ENCODE data around the gene PHLDB1. TPM values are rescaled to one million over a fixed set of nuclear protein-coding genes. Genes with fewer than 3 reads are reported as not detected.

Gene PHLDB1
- total RNA-seq, 1 donor from 2014 or later: 71.8 TPM

DNA sequence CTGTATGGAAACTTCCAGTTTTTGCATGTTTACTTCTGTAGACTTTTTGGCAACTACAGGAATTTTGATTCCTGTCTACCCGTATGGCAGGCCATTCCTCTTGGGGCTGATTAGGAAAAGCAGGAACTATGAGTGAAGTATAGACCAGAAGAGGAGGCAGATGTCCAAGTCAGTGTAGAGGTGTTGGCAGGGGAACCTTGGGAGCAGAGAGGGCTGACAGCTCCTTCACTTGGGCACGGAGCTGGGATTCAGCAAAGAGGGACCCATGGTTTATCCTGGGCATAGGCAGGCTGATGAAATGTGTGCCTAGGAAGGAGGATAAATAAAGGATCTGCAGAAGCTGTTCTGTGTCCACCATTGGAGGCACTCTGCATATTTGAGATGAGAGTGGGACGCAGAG is 39.0 kb downstream of the PHLDB1 start:
- no peak overlapping the region for H3K27ac ChIP-seq
- no peak for ATAC-seq
- no peaks in the 10 kb centered on the region for H3K9me3 ChIP-seq
- TF ChIP-seq, protein P1, sequence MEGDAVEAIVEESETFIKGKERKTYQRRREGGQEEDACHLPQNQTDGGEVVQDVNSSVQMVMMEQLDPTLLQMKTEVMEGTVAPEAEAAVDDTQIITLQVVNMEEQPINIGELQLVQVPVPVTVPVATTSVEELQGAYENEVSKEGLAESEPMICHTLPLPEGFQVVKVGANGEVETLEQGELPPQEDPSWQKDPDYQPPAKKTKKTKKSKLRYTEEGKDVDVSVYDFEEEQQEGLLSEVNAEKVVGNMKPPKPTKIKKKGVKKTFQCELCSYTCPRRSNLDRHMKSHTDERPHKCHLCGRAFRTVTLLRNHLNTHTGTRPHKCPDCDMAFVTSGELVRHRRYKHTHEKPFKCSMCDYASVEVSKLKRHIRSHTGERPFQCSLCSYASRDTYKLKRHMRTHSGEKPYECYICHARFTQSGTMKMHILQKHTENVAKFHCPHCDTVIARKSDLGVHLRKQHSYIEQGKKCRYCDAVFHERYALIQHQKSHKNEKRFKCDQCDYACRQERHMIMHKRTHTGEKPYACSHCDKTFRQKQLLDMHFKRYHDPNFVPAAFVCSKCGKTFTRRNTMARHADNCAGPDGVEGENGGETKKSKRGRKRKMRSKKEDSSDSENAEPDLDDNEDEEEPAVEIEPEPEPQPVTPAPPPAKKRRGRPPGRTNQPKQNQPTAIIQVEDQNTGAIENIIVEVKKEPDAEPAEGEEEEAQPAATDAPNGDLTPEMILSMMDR (IDR thresholded peaks at IDR 0.05): no peak
- peaks cover 96% of the 10 kb centered on the region for H3K36me3 ChIP-seq
- no peak overlapping the region for H3K4me3 ChIP-seq
- DNase-seq: no peak
- H3K4me1 ChIP-seq: no peaks in the 10 kb centered on the region
- intact Hi-C loops (cut with DNase I): no loop called here
- H3K27me3 ChIP-seq (ENCODE audit: low read depth): no peaks in the 10 kb centered on the region

DNA sequence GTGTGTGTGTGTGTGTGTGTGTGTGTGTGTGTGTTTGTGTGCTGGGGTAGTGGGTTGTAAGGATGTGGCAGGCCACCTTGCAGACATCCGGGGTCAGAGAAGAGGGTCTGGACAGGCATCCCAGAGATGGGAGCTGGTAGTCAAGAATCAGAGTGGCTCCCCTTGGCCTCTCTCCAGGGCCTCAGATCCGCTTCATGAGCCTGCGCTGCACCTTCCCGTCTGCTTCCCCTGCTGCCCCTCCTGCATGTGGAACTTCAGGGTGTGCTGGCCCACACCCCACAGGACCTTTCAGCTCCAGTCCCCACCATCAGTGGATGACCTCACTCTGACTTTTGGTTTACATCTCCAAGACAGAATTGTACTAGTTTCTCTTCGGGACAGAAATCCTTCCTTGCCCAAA is 40.9 kb downstream of the PHLDB1 start:
- DNase-seq (peak; percentile 14), ATAC-seq (no peak)
- no peak overlapping the region for H3K27ac ChIP-seq
- intact Hi-C loops (cut with DNase I): no loop called here
- H3K4me1 ChIP-seq: peaks cover 5% of the 10 kb centered on the region
- H3K9me3 ChIP-seq: no peaks in the 10 kb centered on the region
- no peaks in the 10 kb centered on the region for H3K27me3 ChIP-seq (ENCODE audit: low read depth)
- peaks cover 95% of the 10 kb centered on the region for H3K36me3 ChIP-seq
- no peak overlapping the region for H3K4me3 ChIP-seq
- TF ChIP-seq, protein P1 (IDR thresholded peaks at IDR 0.05): no peak

DNA sequence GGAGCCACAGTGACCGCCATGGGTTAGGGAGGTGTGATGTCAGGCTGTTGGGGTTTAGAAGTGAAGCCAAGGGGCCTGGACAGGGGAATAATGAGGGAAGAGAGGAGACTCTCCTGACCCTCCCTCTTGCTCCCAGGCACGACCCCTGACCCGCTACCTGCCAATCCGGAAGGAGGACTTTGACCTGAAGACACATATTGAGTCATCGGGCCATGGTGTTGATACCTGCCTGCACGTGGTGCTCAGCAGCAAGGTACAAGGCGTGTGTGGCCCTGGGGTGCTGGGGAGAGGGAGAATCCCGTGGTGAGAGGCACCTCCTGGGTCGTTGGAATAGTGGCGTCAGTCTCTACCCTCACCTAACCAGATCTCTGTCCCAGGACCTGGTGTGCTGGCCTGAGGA is 42.5 kb downstream of the PHLDB1 start:
- Histone ChIP-seq H3K36me3 (peaks cover 95% of the 10 kb centered on the region), H3K27me3 (ENCODE audit: low read depth) (no peaks in the 10 kb centered on the region), H3K4me3 (no peak overlapping the region), H3K4me1 (peaks cover 5% of the 10 kb centered on the region), H3K27ac (no peak overlapping the region), H3K9me3 (no peaks in the 10 kb centered on the region)
- TF ChIP-seq, protein P1 (IDR thresholded peaks at IDR 0.05): no peak
- ATAC-seq (no peak), DNase-seq (no peak)
- intact Hi-C loops (cut with DNase I): no loop called here

DNA sequence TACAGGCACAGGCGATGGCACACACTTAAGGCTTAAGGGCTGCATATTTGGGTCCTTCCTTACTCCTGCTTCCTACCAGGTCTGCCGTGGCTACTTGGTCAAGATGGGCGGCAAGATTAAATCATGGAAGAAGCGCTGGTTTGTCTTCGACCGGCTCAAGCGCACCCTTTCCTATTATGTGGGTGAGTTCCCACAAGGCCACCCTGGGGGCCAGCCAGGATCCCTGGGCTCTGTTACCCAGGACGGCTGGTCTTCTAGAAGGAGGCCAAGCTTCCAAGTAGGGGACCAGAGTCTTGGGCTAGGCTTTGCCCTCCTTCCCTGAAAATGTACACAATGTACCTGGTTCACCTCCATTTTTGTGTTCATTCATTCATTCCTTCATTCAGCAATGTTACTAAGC is 43.0 kb downstream of the PHLDB1 start:
- intact Hi-C loops (cut with DNase I): no loop called here
- H3K27me3 ChIP-seq (ENCODE audit: low read depth): no peaks in the 10 kb centered on the region
- TF ChIP-seq, protein P1 (IDR thresholded peaks at IDR 0.05): no peak
- H3K27ac ChIP-seq: no peak overlapping the region
- H3K4me3 ChIP-seq: no peak overlapping the region
- DNase-seq (no peak), ATAC-seq (no peak)
- H3K4me1 ChIP-seq: peaks cover 5% of the 10 kb centered on the region
- H3K36me3 ChIP-seq: peaks cover 95% of the 10 kb centered on the region
- no peaks in the 10 kb centered on the region for H3K9me3 ChIP-seq

DNA sequence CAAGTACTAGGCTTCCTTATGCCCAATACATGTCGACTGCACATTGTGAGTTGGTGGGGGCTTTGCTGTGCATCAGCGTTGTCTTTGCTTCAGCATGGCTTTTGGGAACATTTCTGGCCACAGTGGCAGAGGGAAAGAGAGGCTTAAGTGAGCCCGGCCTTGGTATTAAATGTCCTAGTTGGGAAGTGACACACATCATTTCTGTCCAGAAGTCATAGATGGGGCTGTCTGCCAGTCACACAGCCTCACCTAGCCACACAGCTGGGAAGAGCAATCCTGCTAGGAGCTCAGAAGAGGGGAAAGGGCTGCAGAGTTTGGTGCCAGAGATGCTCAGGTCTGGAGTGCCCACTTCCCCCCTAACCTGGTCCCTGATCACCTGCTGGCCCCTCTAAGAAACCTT is 44.4 kb downstream of the PHLDB1 start:
- Histone ChIP-seq H3K36me3 (peaks cover 95% of the 10 kb centered on the region), H3K4me3 (no peak overlapping the region), H3K27ac (no peak overlapping the region), H3K9me3 (no peaks in the 10 kb centered on the region), H3K27me3 (ENCODE audit: low read depth) (no peaks in the 10 kb centered on the region), H3K4me1 (peaks cover 5% of the 10 kb centered on the region)
- TF ChIP-seq, protein P1 (IDR thresholded peaks at IDR 0.05): no peak
- ATAC-seq (no peak), DNase-seq (no peak)
- intact Hi-C loops (cut with DNase I): no loop called here

DNA sequence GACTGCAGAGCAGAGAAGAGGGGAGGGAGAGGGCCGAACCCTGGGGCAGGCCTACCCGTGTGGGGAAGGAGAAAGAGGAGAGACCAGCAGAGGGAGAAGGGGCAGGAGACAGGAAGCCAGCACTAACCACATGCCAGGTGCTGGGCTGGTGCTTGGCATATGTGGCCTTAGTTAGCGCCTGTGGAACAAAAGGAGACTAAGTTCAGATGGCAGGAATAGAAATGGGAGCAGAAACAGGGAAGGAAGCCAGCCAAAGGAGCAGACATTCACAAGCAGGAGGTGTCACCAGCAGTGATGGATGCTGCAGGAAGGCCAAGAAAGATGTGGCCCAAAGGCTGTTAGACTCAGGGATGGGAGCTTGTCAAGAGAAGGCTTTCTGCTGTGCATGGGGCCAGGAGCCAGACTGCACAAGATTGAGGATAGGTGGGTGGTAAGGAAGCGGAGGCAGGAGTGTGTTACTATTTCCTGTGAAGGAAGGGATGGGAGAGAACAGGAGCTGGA is 45.3 kb downstream of the PHLDB1 start:
- intact Hi-C loops (cut with DNase I): no loop called here
- no peaks in the 10 kb centered on the region for H3K9me3 ChIP-seq
- H3K4me1 ChIP-seq: peaks cover 5% of the 10 kb centered on the region
- DNase-seq: no peak
- H3K36me3 ChIP-seq: peaks cover 93% of the 10 kb centered on the region
- no peaks in the 10 kb centered on the region for H3K27me3 ChIP-seq (ENCODE audit: low read depth)
- no peak overlapping the region for H3K27ac ChIP-seq
- TF ChIP-seq, protein P1 (IDR thresholded peaks at IDR 0.05): no peak
- no peak for ATAC-seq
- no peak overlapping the region for H3K4me3 ChIP-seq

Data from lower lobe of right lung (tissue), 2 donors.